GM12873 (cell line): Measurements from ENCODE around the gene IKZF3.

Experiments
- TF ChIP-seq, protein P1 (sequence below): IDR thresholded peaks from 2 replicates; pipeline ENCODE4 v1.5.1; 2012; ENCODE audit warnings: low read depth, mild to moderate bottlenecking, moderate library complexity, low read length, control low read depth; ENCODE audit not compliant: insufficient read depth; ENCODE audit errors: missing control alignments

The IKZF3 gene

DNA sequence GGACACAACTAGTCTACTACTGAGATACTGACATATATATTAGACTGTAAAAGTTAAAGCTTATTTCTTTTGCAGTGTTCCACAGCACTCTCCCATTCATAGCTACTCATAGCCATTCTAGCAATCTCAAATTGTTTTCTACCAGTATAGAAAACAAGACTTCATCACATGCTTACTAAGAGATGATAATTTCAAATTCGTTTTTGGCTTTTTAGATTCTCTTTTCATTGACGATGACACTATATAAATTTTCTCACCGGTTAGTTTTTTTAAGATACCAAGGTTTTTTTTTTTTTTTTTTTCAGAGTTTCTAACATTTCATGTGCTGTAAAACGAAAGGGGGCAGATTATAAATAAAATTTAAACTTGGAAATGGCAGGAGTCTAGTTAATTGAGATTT lies 17.9 kb downstream of the IKZF3 start:
- TF ChIP-seq, protein P1, sequence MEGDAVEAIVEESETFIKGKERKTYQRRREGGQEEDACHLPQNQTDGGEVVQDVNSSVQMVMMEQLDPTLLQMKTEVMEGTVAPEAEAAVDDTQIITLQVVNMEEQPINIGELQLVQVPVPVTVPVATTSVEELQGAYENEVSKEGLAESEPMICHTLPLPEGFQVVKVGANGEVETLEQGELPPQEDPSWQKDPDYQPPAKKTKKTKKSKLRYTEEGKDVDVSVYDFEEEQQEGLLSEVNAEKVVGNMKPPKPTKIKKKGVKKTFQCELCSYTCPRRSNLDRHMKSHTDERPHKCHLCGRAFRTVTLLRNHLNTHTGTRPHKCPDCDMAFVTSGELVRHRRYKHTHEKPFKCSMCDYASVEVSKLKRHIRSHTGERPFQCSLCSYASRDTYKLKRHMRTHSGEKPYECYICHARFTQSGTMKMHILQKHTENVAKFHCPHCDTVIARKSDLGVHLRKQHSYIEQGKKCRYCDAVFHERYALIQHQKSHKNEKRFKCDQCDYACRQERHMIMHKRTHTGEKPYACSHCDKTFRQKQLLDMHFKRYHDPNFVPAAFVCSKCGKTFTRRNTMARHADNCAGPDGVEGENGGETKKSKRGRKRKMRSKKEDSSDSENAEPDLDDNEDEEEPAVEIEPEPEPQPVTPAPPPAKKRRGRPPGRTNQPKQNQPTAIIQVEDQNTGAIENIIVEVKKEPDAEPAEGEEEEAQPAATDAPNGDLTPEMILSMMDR, result no peak

DNA sequence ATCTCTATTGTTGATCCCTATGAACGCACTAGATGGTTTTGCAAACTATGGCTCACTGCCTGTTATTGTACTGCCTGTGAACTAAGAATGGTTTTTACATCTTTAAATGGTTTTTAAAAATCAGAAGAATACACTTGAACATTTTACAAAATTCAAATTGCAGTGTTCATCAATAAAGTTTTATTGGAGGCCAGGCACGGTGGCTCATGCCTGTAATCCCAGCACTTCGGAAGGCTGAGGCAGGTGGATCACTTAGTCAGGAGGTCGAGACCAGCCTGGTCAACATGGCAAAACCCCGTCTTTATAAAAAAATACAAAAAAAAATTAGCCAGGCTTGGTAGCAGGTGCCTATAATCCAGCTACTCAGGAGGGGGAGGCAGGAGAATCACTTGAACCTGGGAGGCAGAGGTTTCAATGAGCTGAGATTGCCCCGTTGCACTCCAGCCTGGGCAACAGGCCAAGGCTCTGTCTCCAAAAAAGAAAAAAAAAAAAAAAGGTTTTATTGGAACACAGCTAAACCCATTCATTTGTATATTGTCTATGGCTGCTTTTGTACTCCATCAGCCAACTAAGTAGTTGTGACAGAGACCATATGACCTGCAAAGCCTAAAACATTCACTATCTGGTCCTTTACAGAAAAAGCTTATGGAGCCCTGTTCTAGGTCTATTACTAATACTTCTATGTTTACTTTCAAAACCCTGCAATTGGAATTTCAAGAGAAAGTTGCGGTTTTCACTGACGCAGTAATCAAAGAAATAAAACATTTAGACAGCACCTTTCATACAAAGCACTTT lies 18.9 kb downstream of the IKZF3 start:
- TF ChIP-seq, protein P1, result no peak

DNA sequence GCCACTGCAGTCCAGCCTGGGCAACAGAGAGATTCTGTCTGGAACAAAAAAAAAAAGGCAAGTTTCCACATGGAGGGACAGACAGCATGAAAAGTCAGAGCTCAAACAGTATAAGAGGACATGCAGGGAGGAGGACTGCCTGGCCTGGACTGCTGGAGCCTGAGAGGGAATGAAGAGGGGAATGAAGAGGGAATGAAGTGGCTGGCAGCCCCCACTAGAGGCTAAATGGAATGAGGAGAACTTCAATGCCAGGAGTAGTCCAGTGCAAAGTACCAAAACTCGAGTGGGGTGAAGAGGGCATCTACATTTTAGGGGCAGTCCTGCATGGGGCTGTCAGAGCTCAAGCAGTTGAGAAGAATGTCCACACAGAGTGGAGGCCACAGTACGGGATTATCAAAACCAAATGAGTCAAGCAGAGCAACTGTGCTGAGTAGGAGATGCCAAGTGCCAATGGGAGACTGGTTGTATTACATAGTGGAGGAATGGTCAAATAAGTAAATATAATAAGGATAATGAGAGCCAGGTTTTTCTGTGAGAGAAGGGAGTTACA lies 22.9 kb downstream of the IKZF3 start:
- TF ChIP-seq, protein P1, result no peak

DNA sequence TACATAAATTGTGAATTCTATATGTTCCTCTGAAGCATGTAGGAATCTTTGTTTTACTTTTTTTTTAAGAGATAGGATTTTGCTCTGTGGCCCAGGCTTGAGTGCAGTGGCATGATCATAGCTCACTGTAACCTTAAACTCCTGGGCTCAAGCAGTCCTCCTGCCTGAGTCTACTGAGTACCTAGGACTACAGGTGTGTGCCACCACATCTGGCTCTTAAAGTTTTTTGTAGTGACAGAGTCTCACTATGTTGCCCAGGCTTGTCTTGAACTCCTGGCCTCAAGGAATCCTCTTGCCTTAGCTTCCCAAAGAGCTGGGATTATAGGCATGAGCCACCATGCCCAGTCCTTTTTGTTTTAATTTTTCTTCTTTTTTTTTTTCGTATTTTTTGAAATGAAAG lies 25.3 kb downstream of the IKZF3 start:
- TF ChIP-seq, protein P1, result no peak

DNA sequence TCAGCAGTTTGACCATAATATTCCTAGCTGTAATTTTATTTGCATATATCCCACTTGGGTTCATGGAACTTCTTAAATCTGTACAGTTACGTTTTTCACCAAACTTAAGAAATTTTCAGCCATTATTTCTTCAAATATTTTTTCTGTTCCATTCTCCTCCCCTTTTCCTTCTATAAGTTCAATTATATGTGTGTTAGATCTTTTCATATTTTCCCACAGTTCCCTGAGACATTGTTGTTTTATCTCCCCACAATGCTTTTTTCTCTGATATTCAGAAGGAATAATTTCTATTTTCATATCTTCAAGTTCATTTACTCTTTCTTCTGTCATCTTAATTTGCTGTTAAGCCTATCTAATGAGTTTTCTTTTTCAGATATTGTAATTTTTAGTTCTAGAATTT lies 26.1 kb downstream of the IKZF3 start:
- TF ChIP-seq, protein P1, result no peak

DNA sequence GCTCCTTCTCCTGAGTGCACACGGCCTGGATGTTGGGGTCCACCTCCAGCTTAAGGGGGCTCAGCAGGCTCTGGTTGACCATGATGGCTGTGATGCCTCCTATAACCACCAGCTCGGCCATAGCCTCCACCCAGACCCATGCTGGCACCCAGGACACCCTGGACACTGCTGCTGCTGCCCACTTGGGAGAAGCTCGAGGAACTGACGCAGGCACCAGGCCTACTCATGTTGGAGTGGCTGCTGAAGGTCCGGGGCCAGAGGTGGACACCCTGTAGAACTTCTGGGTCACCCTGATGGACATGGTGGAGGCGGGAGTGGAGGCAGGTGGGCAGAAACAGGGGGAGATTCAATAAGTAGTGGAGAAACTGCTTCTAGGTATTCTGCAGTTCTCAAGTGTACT lies 28.0 kb downstream of the IKZF3 start:
- TF ChIP-seq, protein P1, result no peak

DNA sequence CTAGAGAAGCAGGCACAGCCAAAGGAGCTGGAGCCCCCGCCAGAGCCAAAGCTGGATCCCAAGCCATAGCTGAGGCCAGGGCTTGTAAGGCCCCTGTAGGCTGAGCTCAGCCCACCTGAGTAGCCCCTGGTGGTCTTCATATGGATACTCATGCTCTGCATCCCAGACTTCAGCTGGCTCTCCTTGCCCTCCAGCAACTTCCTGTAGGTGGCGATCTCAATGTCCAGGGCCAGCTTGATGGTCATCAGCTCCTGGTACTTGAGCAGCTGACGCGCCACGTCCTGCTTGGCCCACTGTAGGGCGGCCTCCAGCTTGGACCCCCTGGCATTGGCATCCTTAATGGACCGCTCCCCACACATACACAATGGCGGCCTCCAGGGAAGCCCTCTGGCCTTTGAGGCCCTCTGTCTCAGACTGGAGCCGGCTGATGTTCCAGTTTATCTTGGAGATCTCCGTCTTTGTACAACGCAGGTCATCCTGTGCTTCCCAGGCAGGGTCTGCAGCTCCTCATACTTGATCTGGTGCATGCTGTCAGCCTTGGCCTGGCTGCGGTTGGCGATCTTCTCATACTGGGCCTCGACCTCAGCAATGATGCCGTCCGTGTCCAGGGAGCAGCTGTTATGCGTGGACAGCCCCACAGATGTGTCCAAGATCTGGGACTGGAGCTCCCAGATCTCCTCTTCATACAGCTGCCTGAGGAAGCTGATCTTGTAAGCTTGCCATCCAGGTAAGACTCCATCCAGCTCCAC lies 28.9 kb downstream of the IKZF3 start:
- TF ChIP-seq, protein P1, result peak; percentile 31
